Activated T-helper 1 cell treated with anti-CD3 and anti-CD28 coated beads, Interleukin-12 subunit alpha, Interleukin-12 subunit beta, Interleukin-2, Interleukin-4 antibody, amounts not matched to agents 30 ng/mL and 10 ng/mL and 1 ng/mL, durations not matched to agents 14 hours and 24 hours and 36 hours (primary cell): ENCODE measurements around the gene ACD. TPM values are rescaled to one million over a fixed set of nuclear protein-coding genes. Genes with fewer than 3 reads are reported as not detected.

Source experiments
- DNase-seq: peaks from one replicate; pipeline ENCODE4 v3.0.0; 2021; ENCODE audit warnings: low spot score
- H3K27ac Mint-ChIP-seq: one replicate; pipeline ENCODE4 v1.8.0; 2021; ENCODE audit warnings: mild to moderate bottlenecking, mixed read lengths
- H3K27me3 Mint-ChIP-seq: one replicate; pipeline ENCODE4 v1.8.0; 2022; ENCODE audit warnings: mild to moderate bottlenecking, moderate library complexity, mixed read lengths; ENCODE audit not compliant: insufficient read depth
- H3K36me3 Mint-ChIP-seq: one replicate; pipeline ENCODE4 v1.8.0; 2021; ENCODE audit warnings: low read depth, mixed read lengths
- H3K4me1 Mint-ChIP-seq: one replicate; pipeline ENCODE4 v1.8.0; 2021; ENCODE audit warnings: low read depth, mixed read lengths
- H3K4me3 Mint-ChIP-seq: one replicate; pipeline ENCODE4 v1.8.0; 2021; ENCODE audit warnings: mild to moderate bottlenecking, moderate library complexity, mixed read lengths
- H3K9me3 Mint-ChIP-seq: one replicate; pipeline ENCODE4 v1.8.0; 2021; ENCODE audit warnings: mixed read lengths
- intact Hi-C: fragments of 100-400 bp; cut with micrococcal nuclease; formaldehyde crosslinking; loops from one replicate; pipeline ENCODE4 v1.15.1; 2024
- total RNA-seq: library from RNA; stranded (reverse); gene quantifications from 2 replicates; pipeline ENCODE4 v1.2.3, GENCODE V29; 2022

ACD gene
- 56.7 and 59.1 TPM in 2 replicates for total RNA-seq

- Mint-ChIP-seq H3K9me3 (no peaks in the 10 kb centered on the region), H3K36me3 (peaks cover 6% of the 10 kb centered on the region), H3K27ac (peak within 1 kb of the TSS; percentile 97), H3K4me1 (peaks cover 20% of the 10 kb centered on the region), H3K27me3 (no peaks in the 10 kb centered on the region), H3K4me3 (peak within 1 kb of the TSS; percentile 92)
- intact Hi-C loops: loop anchor here (1.0 to 5.0 kb wide), 12 partner anchors 8 to 433 kb away; partner anchors contain the start of genes ATP6V0D1, CARMIL2, CTCF and GFOD2
- DNase-seq: peak; percentile 94
Measured at GRCh38 chr16:67659675-67660563, at the start of gene ACD. Gene ACD, minus strand, starts transcription at chr16:67660260. Its CDS starts 40 bp downstream, at chr16:67660220.

GRCh38 chr16:67709050-67709449 lies 49.0 kb upstream of the ACD start:
- H3K4me1 Mint-ChIP-seq: peaks cover 18% of the 10 kb centered on the region
- peaks cover 1% of the 10 kb centered on the region for H3K36me3 Mint-ChIP-seq
- H3K4me3 Mint-ChIP-seq: no peak overlapping the region
- intact Hi-C loops: no loop called here
- no peaks in the 10 kb centered on the region for H3K27me3 Mint-ChIP-seq
- H3K27ac Mint-ChIP-seq: no peak overlapping the region
- no peak for DNase-seq
- H3K9me3 Mint-ChIP-seq: no peaks in the 10 kb centered on the region

DNA sequence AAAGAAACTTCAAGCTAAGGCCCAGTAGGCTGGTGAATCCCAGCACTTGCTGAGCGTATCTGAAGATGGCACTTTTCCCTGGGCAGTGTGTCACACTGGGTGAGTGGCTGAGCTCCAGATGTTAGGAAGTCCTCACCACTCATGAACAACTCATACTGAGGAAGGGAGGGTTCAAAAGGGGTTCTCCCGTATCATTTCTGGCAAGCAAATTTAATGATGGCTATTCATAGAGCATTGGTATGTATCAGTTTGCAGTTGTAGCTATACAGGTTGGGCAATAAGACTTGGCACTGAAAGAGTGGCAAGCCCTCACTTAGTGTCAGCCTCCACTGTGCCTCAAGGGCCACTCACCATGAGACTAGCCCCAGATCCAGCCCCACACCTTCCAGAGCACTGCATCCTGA lies 48.3 kb upstream of the ACD start:
- Mint-ChIP-seq H3K4me1 (peaks cover 20% of the 10 kb centered on the region), H3K36me3 (peaks cover 1% of the 10 kb centered on the region), H3K27me3 (no peaks in the 10 kb centered on the region), H3K9me3 (no peaks in the 10 kb centered on the region), H3K27ac (no peak overlapping the region), H3K4me3 (no peak overlapping the region)
- intact Hi-C loops: no loop called here
- no peak for DNase-seq

GRCh38 chr16:67707790-67708189 lies 47.7 kb upstream of the ACD start:
- H3K4me3 Mint-ChIP-seq: no peak overlapping the region
- DNase-seq: no peak
- intact Hi-C loops: no loop called here

GRCh38 chr16:67707210-67707609 lies 47.1 kb upstream of the ACD start:
- Mint-ChIP-seq H3K36me3 (no peaks in the 10 kb centered on the region), H3K4me1 (peaks cover 25% of the 10 kb centered on the region), H3K27ac (no peak overlapping the region), H3K9me3 (no peaks in the 10 kb centered on the region), H3K4me3 (no peak overlapping the region), H3K27me3 (no peaks in the 10 kb centered on the region)
- DNase-seq: no peak
- intact Hi-C loops: no loop called here

More at GRCh38 chr16:67707790-67708189, 47.7 kb upstream of the ACD start:
- Mint-ChIP-seq H3K27ac (no peak overlapping the region), H3K27me3 (no peaks in the 10 kb centered on the region), H3K4me1 (peaks cover 22% of the 10 kb centered on the region), H3K36me3 (no peaks in the 10 kb centered on the region), H3K9me3 (no peaks in the 10 kb centered on the region)

GRCh38 chr16:67704110-67704509 lies 44.0 kb upstream of the ACD start:
- no peak overlapping the region for H3K4me3 Mint-ChIP-seq
- peaks cover 30% of the 10 kb centered on the region for H3K4me1 Mint-ChIP-seq
- no peaks in the 10 kb centered on the region for H3K27me3 Mint-ChIP-seq
- no peaks in the 10 kb centered on the region for H3K36me3 Mint-ChIP-seq
- DNase-seq: no peak
- H3K9me3 Mint-ChIP-seq: no peaks in the 10 kb centered on the region
- peak overlapping the region; percentile 80 for H3K27ac Mint-ChIP-seq
- intact Hi-C loops: no loop called here

DNA sequence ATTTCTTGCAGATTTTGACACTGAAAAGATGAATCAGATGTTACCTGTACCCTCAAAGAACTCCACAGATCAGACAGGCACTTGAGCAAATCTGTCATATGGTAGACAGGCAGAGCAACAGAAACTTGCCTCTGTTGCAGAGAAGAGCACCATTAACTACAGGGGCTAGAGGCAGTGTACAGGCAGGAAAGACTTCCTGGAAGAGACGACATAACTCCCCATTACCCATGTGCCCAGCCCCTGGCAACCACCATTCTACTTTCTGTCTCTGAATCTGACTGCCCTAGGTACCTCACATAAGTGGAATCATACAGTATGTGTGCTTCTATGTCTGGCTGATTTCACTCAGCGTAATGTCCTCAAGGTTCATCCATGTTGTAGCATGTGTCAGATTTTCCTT lies 43.6 kb upstream of the ACD start:
- intact Hi-C loops: no loop called here

GRCh38 chr16:67702130-67702529 lies 42.1 kb upstream of the ACD start:
- no peaks in the 10 kb centered on the region for H3K9me3 Mint-ChIP-seq
- H3K4me1 Mint-ChIP-seq: peaks cover 30% of the 10 kb centered on the region
- no peaks in the 10 kb centered on the region for H3K36me3 Mint-ChIP-seq
- intact Hi-C loops: no loop called here
- H3K27ac Mint-ChIP-seq: no peak overlapping the region
- no peaks in the 10 kb centered on the region for H3K27me3 Mint-ChIP-seq
- no peak overlapping the region for H3K4me3 Mint-ChIP-seq
- no peak for DNase-seq

More for the DNA sequence above, 43.6 kb upstream of the ACD start:
- Mint-ChIP-seq H3K36me3 (no peaks in the 10 kb centered on the region), H3K4me3 (peak overlapping the region; percentile 7), H3K9me3 (no peaks in the 10 kb centered on the region), H3K4me1 (peaks cover 30% of the 10 kb centered on the region), H3K27ac (peak overlapping the region; percentile 80), H3K27me3 (no peaks in the 10 kb centered on the region)
- DNase-seq: no peak

- intact Hi-C loops: no loop called here
- H3K36me3 Mint-ChIP-seq: no peaks in the 10 kb centered on the region
Measured at GRCh38 chr16:67701420-67701819, 41.4 kb upstream of the ACD start.

DNA sequence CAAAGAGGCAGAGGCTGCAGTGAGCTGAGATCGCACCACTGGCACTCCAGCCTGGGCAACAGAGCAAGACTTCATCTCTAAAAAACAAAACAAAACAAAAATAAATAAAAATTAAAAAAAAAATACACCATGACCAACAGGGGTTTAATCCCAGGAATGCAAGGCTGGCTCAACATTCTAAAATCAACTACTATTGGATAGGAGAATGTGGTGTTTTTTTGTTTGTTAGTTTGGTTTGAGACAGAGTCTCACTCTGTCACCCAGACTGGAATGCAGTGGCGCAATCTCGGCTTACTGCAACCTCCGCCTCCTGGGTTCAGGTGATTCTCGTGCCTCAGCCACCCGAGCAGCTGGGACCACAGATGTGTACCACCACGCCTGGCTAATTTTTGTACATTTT lies 39.2 kb upstream of the ACD start:
- Mint-ChIP-seq H3K4me1 (peaks cover 22% of the 10 kb centered on the region), H3K27ac (no peak overlapping the region), H3K9me3 (no peaks in the 10 kb centered on the region), H3K4me3 (no peak overlapping the region), H3K36me3 (no peaks in the 10 kb centered on the region), H3K27me3 (no peaks in the 10 kb centered on the region)
- DNase-seq: no peak
- intact Hi-C loops: no loop called here

More at GRCh38 chr16:67701420-67701819, 41.4 kb upstream of the ACD start:
- Mint-ChIP-seq H3K27ac (no peak overlapping the region), H3K27me3 (no peaks in the 10 kb centered on the region), H3K4me3 (no peak overlapping the region), H3K4me1 (peaks cover 30% of the 10 kb centered on the region), H3K9me3 (no peaks in the 10 kb centered on the region)
- DNase-seq: no peak

DNA sequence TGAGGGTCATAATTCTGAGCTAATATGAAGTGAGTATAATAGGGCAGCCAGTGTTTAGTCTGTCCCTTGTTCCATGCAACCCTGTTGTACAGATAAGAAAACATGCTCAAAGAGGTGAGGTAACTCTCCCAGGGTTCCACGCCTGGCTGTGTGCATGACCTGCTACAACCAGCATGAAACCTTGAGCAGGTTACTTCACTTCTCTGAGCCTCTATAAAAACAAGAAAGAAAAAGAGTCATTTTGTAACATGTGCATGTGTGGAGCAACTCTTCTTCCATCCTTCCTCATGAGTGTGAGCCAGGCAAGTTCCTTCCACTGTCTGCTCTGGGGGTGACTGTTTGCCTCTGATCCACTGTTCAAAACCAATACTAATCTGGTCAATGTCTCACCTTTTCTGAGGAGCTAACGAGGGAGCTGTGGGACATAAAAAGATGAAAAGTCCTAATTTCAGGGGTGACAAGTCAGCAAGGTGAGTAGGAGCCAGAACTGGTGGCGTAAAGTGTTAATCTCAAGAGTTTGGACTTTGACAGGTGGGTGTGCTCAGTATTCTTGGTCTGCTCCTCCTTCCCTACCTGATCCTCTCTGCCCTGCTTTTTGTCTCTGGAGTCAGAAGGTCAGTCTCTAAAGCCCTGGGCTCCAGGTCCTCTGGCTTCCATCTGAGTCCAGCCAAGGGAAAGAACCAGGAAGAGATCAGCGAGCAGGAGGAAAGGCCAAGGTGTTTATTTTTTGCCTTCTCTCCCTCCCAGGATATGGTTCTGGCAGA lies 37.5 kb upstream of the ACD start:
- H3K27ac Mint-ChIP-seq: no peak overlapping the region
- H3K36me3 Mint-ChIP-seq: no peaks in the 10 kb centered on the region
- peaks cover 6% of the 10 kb centered on the region for H3K4me1 Mint-ChIP-seq
- H3K27me3 Mint-ChIP-seq: no peaks in the 10 kb centered on the region
- no peak overlapping the region for H3K4me3 Mint-ChIP-seq
- intact Hi-C loops: no loop called here
- H3K9me3 Mint-ChIP-seq: no peaks in the 10 kb centered on the region
- no peak for DNase-seq

GRCh38 chr16:67694611-67695010 lies 34.6 kb upstream of the ACD start:
- intact Hi-C loops: no loop called here
- peaks cover 7% of the 10 kb centered on the region for H3K4me1 Mint-ChIP-seq
- no peak for DNase-seq
- no peak overlapping the region for H3K4me3 Mint-ChIP-seq
- H3K9me3 Mint-ChIP-seq: no peaks in the 10 kb centered on the region
- H3K27me3 Mint-ChIP-seq: no peaks in the 10 kb centered on the region
- H3K36me3 Mint-ChIP-seq: no peaks in the 10 kb centered on the region
- peak overlapping the region; percentile 55 for H3K27ac Mint-ChIP-seq
